ENCODE results near the gene OR5K4.

GRCh38 chr3:98331329-98331728, 22.3 kb upstream of the OR5K4 start:
- TF ChIP-seq POLR2A (IDR thresholded peaks at IDR 0.05) (no peak), CTCF (IDR thresholded peaks at IDR 0.05) (no peak), EP300 (IDR thresholded peaks at IDR 0.05) (no peak)
